Neural progenitor cell (in vitro differentiated cells): ENCODE measurements around the gene RNPS1. TPM values are rescaled to one million over a fixed set of nuclear protein-coding genes. Genes with fewer than 3 reads are reported as not detected.

Experiments used
- DNase-seq: peaks from one replicate; pipeline ENCODE4 v3.0.0-alpha.2; 2016; ENCODE audit warnings: low spot score
- H2AFZ ChIP-seq: fragments of 200-600 bp; sonication (generic); replicated peaks from 2 replicates; pipeline ENCODE4 v1.6.1; 2016; ENCODE audit warnings: antibody characterized with exemption
- H3F3A ChIP-seq: fragments of 200-600 bp; sonication (generic); 2 replicates; pipeline ENCODE4 v1.6.1; 2016; ENCODE audit warnings: antibody characterized with exemption, low read depth
- H3K27ac ChIP-seq: fragments of 200-600 bp; sonication (generic); 2 replicates; pipeline ENCODE4 v1.5.1; 2016; ENCODE audit warnings: mild to moderate bottlenecking
- H3K27me3 ChIP-seq: fragments of 200-600 bp; sonication (generic); 2 replicates; pipeline ENCODE4 v1.6.1; 2016; ENCODE audit warnings: mild to moderate bottlenecking, moderate library complexity
- H3K36me3 ChIP-seq: fragments of 200-600 bp; sonication (generic); 2 replicates; pipeline ENCODE4 v1.5.1; 2016
- H3K4me1 ChIP-seq: fragments of 200-600 bp; sonication (generic); 2 replicates; pipeline ENCODE4 v1.6.1; 2016; ENCODE audit warnings: mixed run types
- H3K4me2 ChIP-seq: fragments of 200-600 bp; sonication (generic); 2 replicates; pipeline ENCODE4 v1.6.1; 2016
- H3K4me3 ChIP-seq: fragments of 200-600 bp; sonication (generic); 2 replicates; pipeline ENCODE4 v1.5.1; 2016
- H3K79me2 ChIP-seq: fragments of 200-600 bp; sonication (generic); 2 replicates; pipeline ENCODE4 v1.6.1; 2016; ENCODE audit warnings: low read depth
- H3K9ac ChIP-seq: fragments of 200-600 bp; sonication (generic); 2 replicates; pipeline ENCODE4 v1.6.1; 2016
- H3K9me3 ChIP-seq: fragments of 200-600 bp; sonication (generic); 2 replicates; pipeline ENCODE4 v1.5.1; 2016; ENCODE audit warnings: low read depth
- H4K20me1 ChIP-seq: fragments of 200-600 bp; sonication (generic); 2 replicates; pipeline ENCODE4 v1.6.1; 2016; ENCODE audit warnings: low read depth
- H3K27ac Mint-ChIP-seq: 3 replicates; pipeline ENCODE4 v1.8.0; 2021; ENCODE audit warnings: mixed read lengths
- H3K27me3 Mint-ChIP-seq: 2 replicates; pipeline ENCODE4 v1.8.0; 2022; ENCODE audit warnings: low read depth, mild to moderate bottlenecking, inconsistent platforms, moderate library complexity, mixed read lengths; ENCODE audit not compliant: insufficient read depth
- H3K36me3 Mint-ChIP-seq: 3 replicates; pipeline ENCODE4 v1.8.0; 2021; ENCODE audit warnings: mixed read lengths
- H3K4me1 Mint-ChIP-seq: 3 replicates; pipeline ENCODE4 v1.8.0; 2021; ENCODE audit warnings: mixed read lengths
- H3K4me3 Mint-ChIP-seq: 3 replicates; pipeline ENCODE4 v1.8.0; 2021; ENCODE audit warnings: mild to moderate bottlenecking, moderate library complexity, mixed read lengths
- H3K9me3 Mint-ChIP-seq: 3 replicates; pipeline ENCODE4 v1.8.0; 2020; ENCODE audit warnings: mixed read lengths
- EZH2 ChIP-seq: fragments of 200-600 bp; sonication (generic); IDR thresholded peaks from 2 replicates; pipeline ENCODE4 v1.6.1; 2017; ENCODE audit warnings: antibody characterized with exemption, mild to moderate bottlenecking, moderate library complexity
- EZH2phosphoT487 ChIP-seq: fragments of 200-600 bp; sonication (generic); IDR thresholded peaks from 2 replicates; pipeline ENCODE4 v1.6.1; 2017; ENCODE audit warnings: antibody characterized with exemption
- total RNA-seq: library from RNA; depleted of rRNA; stranded (reverse); fragments of >200 nt; gene quantifications from 2 replicates; pipeline ENCODE4 v1.2.3, GENCODE V29; 2015; ENCODE audit warnings: low replicate concordance
- TF ChIP-seq, protein P1 (sequence below): fragments of 200-600 bp; sonication (generic); IDR thresholded peaks from 2 replicates; pipeline ENCODE4 v1.5.1; 2017; ENCODE audit warnings: antibody characterized with exemption, mild to moderate bottlenecking

The RNPS1 gene
- total RNA-seq, 1 donor from 2014 or later = 176 TPM

DNA sequence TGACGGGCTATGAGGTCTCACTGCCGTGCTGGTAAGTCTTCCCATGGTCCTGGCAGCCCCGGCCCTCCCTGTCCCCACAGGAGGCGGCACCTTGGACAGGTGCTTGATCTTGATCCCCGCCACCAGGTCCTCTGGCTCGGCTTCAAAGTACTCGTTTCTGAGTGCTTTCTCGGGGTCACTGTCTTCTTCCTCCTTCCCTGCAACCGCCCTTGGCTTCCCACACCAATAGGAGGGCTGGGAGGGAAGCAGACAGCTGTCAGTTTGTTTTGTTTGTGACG lies 31.9 kb upstream of the RNPS1 start:
- no peaks in the 10 kb centered on the region for H3K4me1 Mint-ChIP-seq
- TF ChIP-seq EZH2 (no peak), EZH2phosphoT487 (no peak)
- TF ChIP-seq, protein P1, sequence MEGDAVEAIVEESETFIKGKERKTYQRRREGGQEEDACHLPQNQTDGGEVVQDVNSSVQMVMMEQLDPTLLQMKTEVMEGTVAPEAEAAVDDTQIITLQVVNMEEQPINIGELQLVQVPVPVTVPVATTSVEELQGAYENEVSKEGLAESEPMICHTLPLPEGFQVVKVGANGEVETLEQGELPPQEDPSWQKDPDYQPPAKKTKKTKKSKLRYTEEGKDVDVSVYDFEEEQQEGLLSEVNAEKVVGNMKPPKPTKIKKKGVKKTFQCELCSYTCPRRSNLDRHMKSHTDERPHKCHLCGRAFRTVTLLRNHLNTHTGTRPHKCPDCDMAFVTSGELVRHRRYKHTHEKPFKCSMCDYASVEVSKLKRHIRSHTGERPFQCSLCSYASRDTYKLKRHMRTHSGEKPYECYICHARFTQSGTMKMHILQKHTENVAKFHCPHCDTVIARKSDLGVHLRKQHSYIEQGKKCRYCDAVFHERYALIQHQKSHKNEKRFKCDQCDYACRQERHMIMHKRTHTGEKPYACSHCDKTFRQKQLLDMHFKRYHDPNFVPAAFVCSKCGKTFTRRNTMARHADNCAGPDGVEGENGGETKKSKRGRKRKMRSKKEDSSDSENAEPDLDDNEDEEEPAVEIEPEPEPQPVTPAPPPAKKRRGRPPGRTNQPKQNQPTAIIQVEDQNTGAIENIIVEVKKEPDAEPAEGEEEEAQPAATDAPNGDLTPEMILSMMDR = no peak
- no peaks in the 10 kb centered on the region for H3K36me3 ChIP-seq

DNA sequence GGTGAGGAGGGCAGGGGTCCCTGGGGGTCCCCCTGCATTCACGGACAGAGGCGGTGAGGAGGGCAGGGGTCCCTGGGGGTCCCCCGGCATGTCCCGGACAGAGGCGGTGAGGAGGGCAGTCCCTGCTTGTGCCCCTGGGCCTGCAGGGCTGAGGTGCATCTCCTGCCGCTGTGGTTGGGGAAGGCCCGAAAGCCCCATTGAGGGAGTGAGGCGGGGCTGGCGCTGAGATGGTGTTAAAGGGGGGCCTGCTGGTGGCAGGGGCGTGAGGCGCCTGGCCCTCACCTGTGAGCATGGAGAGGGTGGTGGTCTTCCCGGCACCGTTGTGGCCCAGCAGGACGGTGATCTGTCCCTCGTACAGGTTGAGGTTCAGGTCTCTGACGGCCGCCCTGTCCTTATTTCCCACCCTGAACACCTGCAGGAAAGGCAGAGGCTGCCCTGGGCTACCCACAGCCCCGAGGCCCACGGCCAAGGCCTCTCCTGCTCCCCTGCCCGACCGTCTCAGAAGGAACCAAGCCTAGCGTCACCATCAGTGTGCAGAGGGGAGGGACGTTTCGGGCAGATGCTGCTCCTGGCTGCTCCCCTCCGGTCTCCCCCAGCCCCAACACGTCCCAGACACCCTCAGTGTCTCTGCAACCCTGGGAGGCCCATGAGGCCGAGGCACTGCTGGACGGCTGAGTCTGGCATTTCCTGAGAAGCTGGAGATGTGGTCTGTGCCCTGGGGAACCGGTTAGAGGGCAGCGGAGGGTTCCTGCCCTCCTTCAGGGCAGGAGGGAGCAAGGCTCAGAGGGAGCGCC lies 31.4 kb upstream of the RNPS1 start:
- Histone ChIP-seq H3K27ac (no peak overlapping the region), H3K4me2 (no peak overlapping the region), H3K27me3 (no peaks in the 10 kb centered on the region), H3F3A (no peaks in the 10 kb centered on the region), H3K9me3 (no peaks in the 10 kb centered on the region), H3K9ac (no peak overlapping the region), H3K4me3 (no peak overlapping the region), H3K79me2 (no peaks in the 10 kb centered on the region), H3K4me1 (no peaks in the 10 kb centered on the region), H3K36me3 (no peaks in the 10 kb centered on the region), H4K20me1 (no peaks in the 10 kb centered on the region), H2AFZ (no peak overlapping the region)
- Mint-ChIP-seq H3K36me3 (peaks cover 2% of the 10 kb centered on the region), H3K9me3 (no peaks in the 10 kb centered on the region), H3K27me3 (peaks cover 2% of the 10 kb centered on the region), H3K27ac (no peak overlapping the region), H3K4me3 (no peak overlapping the region), H3K4me1 (no peaks in the 10 kb centered on the region)
- TF ChIP-seq EZH2 (no peak), EZH2phosphoT487 (no peak)
- TF ChIP-seq, protein P1 = no peak
- DNase-seq = no peak

More for the DNA sequence above, 31.9 kb upstream of the RNPS1 start:
- H3K27ac Mint-ChIP-seq = no peak overlapping the region
- no peak overlapping the region for H3K4me2 ChIP-seq
- H3K9me3 Mint-ChIP-seq = no peaks in the 10 kb centered on the region
- DNase-seq = no peak
- no peaks in the 10 kb centered on the region for H3K4me1 ChIP-seq
- H3F3A ChIP-seq = no peaks in the 10 kb centered on the region
- no peaks in the 10 kb centered on the region for H3K27me3 ChIP-seq
- no peak overlapping the region for H3K9ac ChIP-seq
- H3K9me3 ChIP-seq = no peaks in the 10 kb centered on the region
- peaks cover 2% of the 10 kb centered on the region for H3K27me3 Mint-ChIP-seq
- no peaks in the 10 kb centered on the region for H3K79me2 ChIP-seq
- no peaks in the 10 kb centered on the region for H4K20me1 ChIP-seq
- H3K4me3 ChIP-seq = no peak overlapping the region
- H3K4me3 Mint-ChIP-seq = no peak overlapping the region
- no peak overlapping the region for H3K27ac ChIP-seq
- H3K36me3 Mint-ChIP-seq = peaks cover 2% of the 10 kb centered on the region
- no peak overlapping the region for H2AFZ ChIP-seq

DNA sequence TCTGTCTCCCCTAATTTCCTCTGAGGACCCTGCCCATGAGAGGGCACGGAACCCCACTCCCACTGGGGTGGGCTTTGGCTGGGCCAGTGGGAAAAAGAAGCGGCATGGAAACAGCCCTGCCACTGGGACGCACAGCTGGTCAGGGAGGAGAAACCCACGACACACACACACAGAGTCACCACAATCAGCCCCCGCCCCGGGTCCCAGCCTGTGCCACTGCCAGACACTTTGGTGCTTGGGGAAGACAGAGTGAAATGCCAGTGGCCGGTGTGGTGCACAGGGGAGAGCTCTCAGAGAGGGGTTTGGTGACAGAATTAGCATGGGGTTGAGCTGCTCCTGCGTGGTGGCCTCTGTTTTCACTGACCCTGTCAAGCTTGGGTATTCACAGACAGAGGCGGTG lies 30.7 kb upstream of the RNPS1 start:
- H3K27me3 Mint-ChIP-seq = peaks cover 2% of the 10 kb centered on the region
- H3K36me3 Mint-ChIP-seq = peaks cover 2% of the 10 kb centered on the region
- H3K27ac Mint-ChIP-seq = no peak overlapping the region
- no peaks in the 10 kb centered on the region for H3K4me1 Mint-ChIP-seq
- Histone ChIP-seq H3F3A (no peaks in the 10 kb centered on the region), H3K9me3 (no peaks in the 10 kb centered on the region), H2AFZ (no peak overlapping the region), H3K27me3 (no peaks in the 10 kb centered on the region), H4K20me1 (no peaks in the 10 kb centered on the region), H3K9ac (no peak overlapping the region), H3K79me2 (no peaks in the 10 kb centered on the region), H3K4me1 (no peaks in the 10 kb centered on the region), H3K27ac (no peak overlapping the region), H3K4me2 (no peak overlapping the region), H3K4me3 (no peak overlapping the region), H3K36me3 (no peaks in the 10 kb centered on the region)
- no peak for TF ChIP-seq EZH2phosphoT487
- TF ChIP-seq, protein P1 = no peak
- no peak for TF ChIP-seq EZH2
- no peak overlapping the region for H3K4me3 Mint-ChIP-seq
- H3K9me3 Mint-ChIP-seq = no peaks in the 10 kb centered on the region
- no peak for DNase-seq
